ENCODE results near the gene REPIN1.

DNA sequence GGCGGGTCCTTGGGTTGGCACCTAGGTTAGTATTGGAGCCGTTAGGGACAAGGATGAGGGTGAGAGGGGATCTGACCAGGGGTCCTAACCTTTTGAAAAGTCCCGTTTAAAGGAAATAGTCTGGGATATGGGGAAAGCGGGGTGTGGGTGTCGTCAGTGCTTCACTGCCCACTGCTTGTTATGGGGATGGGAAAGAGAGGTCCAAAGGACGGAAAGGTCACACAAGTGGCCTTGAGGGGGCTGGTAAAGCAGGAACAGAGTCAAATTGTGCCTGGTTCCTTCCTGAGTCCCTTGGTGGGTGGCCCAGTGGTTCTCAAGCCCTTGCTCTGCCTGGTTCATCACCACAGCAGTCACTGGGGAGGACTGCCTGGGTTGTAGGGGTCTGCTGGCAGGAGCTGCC, 7.9 kb downstream of the REPIN1 start:
- TF ChIP-seq, protein P1, sequence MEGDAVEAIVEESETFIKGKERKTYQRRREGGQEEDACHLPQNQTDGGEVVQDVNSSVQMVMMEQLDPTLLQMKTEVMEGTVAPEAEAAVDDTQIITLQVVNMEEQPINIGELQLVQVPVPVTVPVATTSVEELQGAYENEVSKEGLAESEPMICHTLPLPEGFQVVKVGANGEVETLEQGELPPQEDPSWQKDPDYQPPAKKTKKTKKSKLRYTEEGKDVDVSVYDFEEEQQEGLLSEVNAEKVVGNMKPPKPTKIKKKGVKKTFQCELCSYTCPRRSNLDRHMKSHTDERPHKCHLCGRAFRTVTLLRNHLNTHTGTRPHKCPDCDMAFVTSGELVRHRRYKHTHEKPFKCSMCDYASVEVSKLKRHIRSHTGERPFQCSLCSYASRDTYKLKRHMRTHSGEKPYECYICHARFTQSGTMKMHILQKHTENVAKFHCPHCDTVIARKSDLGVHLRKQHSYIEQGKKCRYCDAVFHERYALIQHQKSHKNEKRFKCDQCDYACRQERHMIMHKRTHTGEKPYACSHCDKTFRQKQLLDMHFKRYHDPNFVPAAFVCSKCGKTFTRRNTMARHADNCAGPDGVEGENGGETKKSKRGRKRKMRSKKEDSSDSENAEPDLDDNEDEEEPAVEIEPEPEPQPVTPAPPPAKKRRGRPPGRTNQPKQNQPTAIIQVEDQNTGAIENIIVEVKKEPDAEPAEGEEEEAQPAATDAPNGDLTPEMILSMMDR (IDR thresholded peaks at IDR 0.05), result no peak
- TF ChIP-seq POLR2A (IDR thresholded peaks at IDR 0.05), result no peak
- no peak for TF ChIP-seq POLR2AphosphoS5 (IDR thresholded peaks at IDR 0.05; ENCODE audit: insufficient read depth in 1 of 2, low read depth in 1 of 2)
